GM04504 (cell line): ENCODE measurements around the gene CCDC9.
A peak's percentile ranks its signal among the peaks of the same experiment; 100 is the strongest.
"Not testable (repeated sequence)": the region's sequence is repeated elsewhere in the genome, so short reads cannot be mapped to it uniquely, and the experiment has no call there.

ENCODE experiments used
- DNase-seq: peaks from one replicate; pipeline ENCODE4 v3.0.0-alpha.2; 2012; ENCODE audit warnings: low read depth

The CCDC9 gene

GRCh38 chr19:47232422-47233211 is 23.7 kb upstream of the CCDC9 start:
- no peak for DNase-seq

GRCh38 chr19:47236072-47236675 is 20.2 kb upstream of the CCDC9 start:
- DNase-seq: no peak

- no peak for DNase-seq
Measured at GRCh38 chr19:47239152-47239551, 17.2 kb upstream of the CCDC9 start.

- no peak for DNase-seq
Measured at GRCh38 chr19:47239610-47240296, 16.6 kb upstream of the CCDC9 start.

GRCh38 chr19:47240556-47240955 is 15.8 kb upstream of the CCDC9 start:
- no peak for DNase-seq

GRCh38 chr19:47240996-47241918 is 15.1 kb upstream of the CCDC9 start:
- DNase-seq: no peak

- no peak for DNase-seq
Measured at GRCh38 chr19:47241919-47242577, 14.3 kb upstream of the CCDC9 start.

GRCh38 chr19:47243364-47243775 is 13.0 kb upstream of the CCDC9 start:
- no peak for DNase-seq

GRCh38 chr19:47243776-47244547 is 12.4 kb upstream of the CCDC9 start:
- DNase-seq: peak; percentile 96

GRCh38 chr19:47247308-47247990 is 8.9 kb upstream of the CCDC9 start:
- no peak for DNase-seq

GRCh38 chr19:47253016-47253415 is 3.3 kb upstream of the CCDC9 start:
- not testable (repeated sequence) for DNase-seq

GRCh38 chr19:47253467-47253881 is 2.9 kb upstream of the CCDC9 start:
- DNase-seq: no peak

- no peak for DNase-seq
Measured at GRCh38 chr19:47253970-47254369, 2.4 kb upstream of the CCDC9 start.

GRCh38 chr19:47256693-47257410 is 527 bp downstream of the CCDC9 start:
- peak; percentile 98 for DNase-seq

- no peak for DNase-seq
Measured at GRCh38 chr19:47257411-47258169, 1.3 kb downstream of the CCDC9 start.

- no peak for DNase-seq
Measured at GRCh38 chr19:47258434-47258833, 2.1 kb downstream of the CCDC9 start.

- no peak for DNase-seq
Measured at GRCh38 chr19:47258895-47259555, 2.7 kb downstream of the CCDC9 start.

GRCh38 chr19:47260476-47260875 is 4.2 kb downstream of the CCDC9 start:
- DNase-seq: no peak
